Activated CD4-positive, alpha-beta T cell treated with anti-CD3 and anti-CD28 coated beads for 4 hours (primary cell): Measurements from ENCODE around the gene EML1.

Experiments used
- DNase-seq, 2 donors: peaks; one replicate each; pipeline ENCODE4 v3.0.0-alpha.2; 2020

Gene EML1

GRCh38 chr14:99806836-99807235 is 13.6 kb downstream of the EML1 start:
- DNase-seq: no peak

GRCh38 chr14:99807413-99808153 is 14.4 kb downstream of the EML1 start:
- DNase-seq: no peak

- no peak for DNase-seq
Measured at GRCh38 chr14:99808154-99808505, 14.9 kb downstream of the EML1 start.

GRCh38 chr14:99808515-99808914 is 15.3 kb downstream of the EML1 start:
- DNase-seq: no peak

GRCh38 chr14:99809360-99809759 is 16.1 kb downstream of the EML1 start:
- DNase-seq: no peak

- DNase-seq: no peak
Measured at GRCh38 chr14:99809859-99810558, 16.8 kb downstream of the EML1 start.

- no peak for DNase-seq
Measured at GRCh38 chr14:99810559-99810874, 17.3 kb downstream of the EML1 start.

GRCh38 chr14:99812096-99812750 is 19.0 kb downstream of the EML1 start:
- DNase-seq: no peak

- DNase-seq: no peak
Measured at GRCh38 chr14:99812892-99813291, 19.7 kb downstream of the EML1 start.

GRCh38 chr14:99815696-99816095 is 22.5 kb downstream of the EML1 start:
- DNase-seq: no peak

- DNase-seq: no peak
Measured at GRCh38 chr14:99816217-99816616, 23.0 kb downstream of the EML1 start.

- DNase-seq: no peak
Measured at GRCh38 chr14:99816642-99817041, 23.4 kb downstream of the EML1 start.

- DNase-seq: no peak
Measured at GRCh38 chr14:99817331-99817730, 24.1 kb downstream of the EML1 start.

- no peak for DNase-seq
Measured at GRCh38 chr14:99818503-99819036, 25.4 kb downstream of the EML1 start.

- no peak for DNase-seq
Measured at GRCh38 chr14:99819514-99819913, 26.3 kb downstream of the EML1 start.

- no peak for DNase-seq
Measured at GRCh38 chr14:99820702-99821331, 27.6 kb downstream of the EML1 start.

GRCh38 chr14:99821519-99822508 is 28.6 kb downstream of the EML1 start:
- no peak for DNase-seq

- no peak for DNase-seq
Measured at GRCh38 chr14:99822800-99823455, 29.7 kb downstream of the EML1 start.

GRCh38 chr14:99824776-99825175 is 31.6 kb downstream of the EML1 start:
- DNase-seq: no peak

- no peak for DNase-seq
Measured at GRCh38 chr14:99829450-99829849, 36.2 kb downstream of the EML1 start.

- DNase-seq: no peak
Measured at GRCh38 chr14:99831303-99831702, 38.1 kb downstream of the EML1 start.
